Measurements from ENCODE around the gene SCIN.
"Not testable (repeated sequence)": the region's sequence is repeated elsewhere in the genome, so short reads cannot be mapped to it uniquely, and the experiment has no call there.

The SCIN gene

GRCh38 chr7:12690041-12690878 is 119.7 kb downstream of the SCIN start:
- no peak for DNase-seq

GRCh38 chr7:12691388-12691787 is 120.9 kb downstream of the SCIN start:
- not testable (repeated sequence) for DNase-seq

DNA sequence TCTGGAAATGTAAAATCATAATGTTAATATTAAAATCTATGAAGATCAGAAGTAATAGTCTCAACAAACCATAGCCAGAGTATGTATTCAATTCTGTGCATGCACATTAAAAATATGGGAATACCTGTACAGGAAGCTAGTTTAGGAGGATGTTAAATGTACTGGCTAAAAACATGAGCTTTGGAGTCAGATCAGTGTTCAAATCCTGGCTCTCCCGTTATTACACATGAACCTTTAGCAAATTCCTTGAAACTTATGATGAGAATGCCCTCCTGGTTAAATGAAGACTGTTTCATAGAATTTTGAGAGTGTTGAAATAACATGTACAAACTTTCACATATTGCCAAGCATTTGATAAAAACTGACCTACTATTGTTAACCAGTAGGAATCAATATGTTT is 121.5 kb downstream of the SCIN start:
- DNase-seq, result no peak

- no peak for DNase-seq
Measured at GRCh38 chr7:12692479-12693259, 122.1 kb downstream of the SCIN start.

DNA sequence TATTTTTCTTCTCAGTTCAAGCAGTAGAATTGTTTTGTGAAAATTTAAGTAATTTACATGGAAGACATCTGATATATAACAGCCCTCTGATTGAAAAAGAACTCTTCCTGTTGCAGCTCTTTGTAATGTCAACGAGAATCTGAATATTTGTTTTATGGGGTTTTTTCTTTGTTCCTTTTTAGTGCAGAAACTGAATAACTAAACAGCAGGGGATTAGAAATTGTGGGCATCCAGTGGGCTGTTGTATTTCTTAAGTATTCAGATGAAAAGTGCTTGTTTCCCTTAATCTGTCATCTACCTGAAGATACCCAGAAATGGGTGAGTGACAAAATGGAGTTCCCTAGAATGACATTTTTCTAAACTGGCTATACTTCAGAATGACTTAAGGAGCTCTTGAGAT is 124.3 kb downstream of the SCIN start:
- no peak for DNase-seq

GRCh38 chr7:12695965-12696364 is 125.4 kb downstream of the SCIN start:
- no peak for DNase-seq

GRCh38 chr7:12699299-12699698 is 128.8 kb downstream of the SCIN start:
- no peak for DNase-seq

GRCh38 chr7:12701433-12701832 is 130.9 kb downstream of the SCIN start:
- DNase-seq, result no peak

DNA sequence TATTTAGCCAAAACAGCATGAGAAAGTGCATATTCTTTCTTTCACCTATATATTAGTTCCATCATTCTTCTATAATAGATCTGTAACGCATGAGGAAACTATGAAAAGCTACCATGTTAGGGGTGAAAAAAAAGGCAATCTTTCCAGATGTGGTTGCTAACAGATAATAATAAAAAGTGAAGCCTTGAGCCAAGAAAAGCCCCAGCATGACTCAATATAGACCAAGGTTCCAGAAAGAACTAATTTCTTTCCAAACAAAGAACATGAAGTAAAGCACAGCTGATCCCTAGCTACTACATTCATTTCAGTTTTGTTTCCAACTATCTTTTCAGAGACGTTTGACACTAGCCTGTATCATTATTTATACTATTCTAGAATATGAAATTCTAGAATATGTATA is 133.4 kb downstream of the SCIN start:
- DNase-seq, result no peak

GRCh38 chr7:12705878-12706277 is 135.4 kb downstream of the SCIN start:
- no peak for DNase-seq

GRCh38 chr7:12706900-12707536 is 136.5 kb downstream of the SCIN start:
- no peak for DNase-seq

DNA sequence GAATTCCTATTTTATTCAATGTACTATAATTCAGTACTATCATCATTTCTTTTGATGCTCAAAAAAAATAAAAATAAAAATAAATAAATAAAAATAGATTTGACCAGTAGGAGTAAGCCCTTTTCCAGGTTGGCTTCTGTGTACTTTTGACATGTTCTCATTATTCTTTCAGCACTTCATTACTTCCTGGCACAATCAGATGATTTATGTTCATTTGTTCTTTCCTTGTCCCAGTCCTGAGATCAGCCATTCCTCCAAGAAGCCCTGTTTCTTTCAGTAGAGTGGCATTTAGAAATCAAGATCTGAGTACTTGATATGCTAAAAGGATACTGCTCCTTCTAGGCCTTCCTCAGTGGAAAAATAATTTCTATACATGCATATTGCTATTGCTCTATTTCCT is 137.8 kb downstream of the SCIN start:
- no peak for DNase-seq

All from stimulated activated CD4-positive, alpha-beta T cell treated with anti-CD3 and anti-CD28 coated beads, Interleukin-1b, Interleukin-23, amount 100 ng/mL, for 48 hours (primary cell).